Parathyroid adenoma (tissue), 2 donors: ENCODE results near the gene KIF18B.

Source experiments
- H2AFZ ChIP-seq: fragments of 300-600 bp; sonication (generic); one replicate; pipeline ENCODE4 v1.7.0; 2017; ENCODE audit warnings: antibody characterized with exemption, mild to moderate bottlenecking
- H3K27ac ChIP-seq: fragments of 300-600 bp; sonication (generic); one replicate; pipeline ENCODE4 v1.7.0; 2017
- H3K27me3 ChIP-seq: fragments of 300-600 bp; sonication (generic); one replicate; pipeline ENCODE4 v1.7.0; 2017; ENCODE audit warnings: low read length; ENCODE audit not compliant: control insufficient read depth, insufficient read depth
- H3K36me3 ChIP-seq: fragments of 300-600 bp; sonication (generic); one replicate; pipeline ENCODE4 v1.7.0; 2017; ENCODE audit warnings: low read length; ENCODE audit not compliant: control insufficient read depth, insufficient read depth
- H3K4me1 ChIP-seq: fragments of 300-600 bp; sonication (generic); one replicate; pipeline ENCODE4 v1.7.0; 2017; ENCODE audit warnings: control low read depth
- H3K4me2 ChIP-seq: fragments of 300-600 bp; sonication (generic); one replicate; pipeline ENCODE4 v1.7.0; 2017; ENCODE audit warnings: low read length
- H3K4me3 ChIP-seq: fragments of 300-600 bp; sonication (generic); one replicate; pipeline ENCODE4 v1.7.0; 2017; ENCODE audit warnings: low read depth, low read length
- H3K79me2 ChIP-seq: fragments of 300-600 bp; sonication (generic); one replicate; pipeline ENCODE4 v1.7.0; 2017; ENCODE audit warnings: control low read depth
- H3K9ac ChIP-seq: fragments of 300-600 bp; sonication (generic); one replicate; pipeline ENCODE4 v1.7.0; 2017; ENCODE audit warnings: mild to moderate bottlenecking
- H3K9me3 ChIP-seq: fragments of 300-600 bp; sonication (generic); one replicate; pipeline ENCODE4 v1.7.0; 2017; ENCODE audit warnings: low read length; ENCODE audit not compliant: control insufficient read depth
- TF ChIP-seq, protein P1 (sequence below): fragments of 300-600 bp; sonication (generic); IDR thresholded peaks from one replicate; pipeline ENCODE4 v1.7.0; 2017; ENCODE audit warnings: antibody characterized with exemption, mild to moderate bottlenecking
- donor health status: primary hyperparathyroidism.

The KIF18B gene

GRCh38 chr17:44971776-44972483, 24.4 kb upstream of the KIF18B start:
- H3K4me1 ChIP-seq: no peaks in the 10 kb centered on the region
- no peaks in the 10 kb centered on the region for H3K79me2 ChIP-seq
- H3K36me3 ChIP-seq: no peaks in the 10 kb centered on the region
- TF ChIP-seq, protein P1, sequence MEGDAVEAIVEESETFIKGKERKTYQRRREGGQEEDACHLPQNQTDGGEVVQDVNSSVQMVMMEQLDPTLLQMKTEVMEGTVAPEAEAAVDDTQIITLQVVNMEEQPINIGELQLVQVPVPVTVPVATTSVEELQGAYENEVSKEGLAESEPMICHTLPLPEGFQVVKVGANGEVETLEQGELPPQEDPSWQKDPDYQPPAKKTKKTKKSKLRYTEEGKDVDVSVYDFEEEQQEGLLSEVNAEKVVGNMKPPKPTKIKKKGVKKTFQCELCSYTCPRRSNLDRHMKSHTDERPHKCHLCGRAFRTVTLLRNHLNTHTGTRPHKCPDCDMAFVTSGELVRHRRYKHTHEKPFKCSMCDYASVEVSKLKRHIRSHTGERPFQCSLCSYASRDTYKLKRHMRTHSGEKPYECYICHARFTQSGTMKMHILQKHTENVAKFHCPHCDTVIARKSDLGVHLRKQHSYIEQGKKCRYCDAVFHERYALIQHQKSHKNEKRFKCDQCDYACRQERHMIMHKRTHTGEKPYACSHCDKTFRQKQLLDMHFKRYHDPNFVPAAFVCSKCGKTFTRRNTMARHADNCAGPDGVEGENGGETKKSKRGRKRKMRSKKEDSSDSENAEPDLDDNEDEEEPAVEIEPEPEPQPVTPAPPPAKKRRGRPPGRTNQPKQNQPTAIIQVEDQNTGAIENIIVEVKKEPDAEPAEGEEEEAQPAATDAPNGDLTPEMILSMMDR: no peak
- H3K4me3 ChIP-seq: no peak overlapping the region
- no peak overlapping the region for H3K27ac ChIP-seq
- H3K9me3 ChIP-seq: no peaks in the 10 kb centered on the region
- H3K9ac ChIP-seq: no peak overlapping the region
- H2AFZ ChIP-seq: no peak overlapping the region
- no peak overlapping the region for H3K4me2 ChIP-seq
- H3K27me3 ChIP-seq: no peaks in the 10 kb centered on the region

- Histone ChIP-seq H3K27ac (no peak overlapping the region), H3K4me2 (peak overlapping the region; percentile 71), H3K27me3 (no peaks in the 10 kb centered on the region), H3K9me3 (no peaks in the 10 kb centered on the region), H3K36me3 (no peaks in the 10 kb centered on the region), H3K4me3 (no peak overlapping the region), H2AFZ (peak overlapping the region; percentile 58), H3K9ac (no peak overlapping the region), H3K79me2 (no peaks in the 10 kb centered on the region), H3K4me1 (no peaks in the 10 kb centered on the region)
- TF ChIP-seq, protein P1: no peak
These were observed 22.7 kb upstream of the KIF18B start for GRCh38 chr17:44970136-44970741.

DNA sequence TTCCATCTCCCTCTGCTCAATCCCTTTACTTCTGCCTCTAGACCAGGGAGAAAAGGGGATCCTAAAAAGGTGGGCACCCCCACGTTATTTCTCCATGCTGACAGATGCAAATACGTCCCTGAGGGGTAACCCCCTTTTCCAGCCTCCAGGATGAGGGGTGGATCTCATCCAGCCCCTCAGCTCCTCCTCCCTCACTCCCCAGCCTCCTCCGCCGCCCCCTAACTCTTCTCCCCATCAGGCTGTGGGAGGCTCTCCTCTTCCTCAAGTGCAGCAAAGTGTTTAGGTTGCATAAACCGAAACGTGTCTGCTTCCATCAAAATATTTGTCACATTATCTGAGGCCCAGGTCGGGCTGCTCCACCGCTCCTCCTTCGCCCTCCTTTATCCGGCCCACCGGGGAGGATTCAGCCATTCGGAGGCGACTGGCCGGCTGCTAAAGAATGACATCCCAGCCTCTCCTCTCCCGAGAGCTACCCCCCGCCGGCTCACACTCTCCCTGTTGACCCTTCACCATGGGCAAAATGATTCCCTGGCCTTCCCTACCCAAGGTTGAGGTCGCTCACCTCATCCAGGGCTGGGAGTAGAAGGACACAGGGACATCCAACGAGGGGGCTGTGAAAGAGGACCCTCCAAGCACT, 21.7 kb upstream of the KIF18B start:
- Histone ChIP-seq H3K9me3 (no peaks in the 10 kb centered on the region), H3K27ac (no peak overlapping the region), H3K4me1 (no peaks in the 10 kb centered on the region), H2AFZ (peak overlapping the region; percentile 34), H3K79me2 (no peaks in the 10 kb centered on the region), H3K4me2 (no peak overlapping the region), H3K36me3 (no peaks in the 10 kb centered on the region), H3K9ac (no peak overlapping the region), H3K27me3 (no peaks in the 10 kb centered on the region), H3K4me3 (no peak overlapping the region)
- TF ChIP-seq, protein P1: no peak

GRCh38 chr17:44968225-44969143, 20.9 kb upstream of the KIF18B start, which contains the start of gene C1QL1:
Gene C1QL1, minus strand, starts transcription at chr17:44968303. Its CDS starts 255 bp downstream, at chr17:44968048.
- no peaks in the 10 kb centered on the region for H3K79me2 ChIP-seq
- H3K27me3 ChIP-seq: no peaks in the 10 kb centered on the region
- peak within 1 kb of the TSS; percentile 34 for H3K4me3 ChIP-seq
- no peak within 1 kb of the TSS for H3K9ac ChIP-seq
- H2AFZ ChIP-seq: peak within 1 kb of the TSS; percentile 34
- H3K9me3 ChIP-seq: no peaks in the 10 kb centered on the region
- TF ChIP-seq, protein P1: no peak
- no peaks in the 10 kb centered on the region for H3K36me3 ChIP-seq
- peak within 1 kb of the TSS; percentile 48 for H3K4me2 ChIP-seq
- no peak within 1 kb of the TSS for H3K27ac ChIP-seq
- H3K4me1 ChIP-seq: no peaks in the 10 kb centered on the region
